H7 (cell line): ENCODE data around the gene CNGB1. TPM values are rescaled to one million over a fixed set of nuclear protein-coding genes. Genes with fewer than 3 reads are reported as not detected.
"Not testable (repeated sequence)": the region's sequence is repeated elsewhere in the genome, so short reads cannot be mapped to it uniquely, and the experiment has no call there.

Experiments used
- DNase-seq: peaks from one replicate; pipeline ENCODE4 v3.0.0; 2012
- H3K27me3 ChIP-seq: 2 replicates; pipeline ENCODE4 v1.6.0; 2011; ENCODE audit warnings: mild to moderate bottlenecking, low read length; ENCODE audit not compliant: control insufficient read depth, insufficient read depth
- H3K36me3 ChIP-seq: replicated peaks from 2 replicates; pipeline ENCODE4 v1.5.1; 2011; ENCODE audit warnings: low read length; ENCODE audit not compliant: control insufficient read depth, insufficient read depth
- H3K4me3 ChIP-seq: 2 replicates; pipeline ENCODE4 v1.5.1; 2011; ENCODE audit warnings: low read depth, mild to moderate bottlenecking, control low read depth, low read length, moderate library complexity; ENCODE audit not compliant: insufficient read depth
- total RNA-seq: library from RNA; depleted of rRNA; stranded (reverse); fragments of >200 nt; shearing (Covaris generic); gene quantifications from 2 replicates; pipeline ENCODE4 v1.2.3, GENCODE V29; 2014; rRNA removed

The CNGB1 gene
- total RNA-seq, 1 experiment from 2014 or later: not detected

- no peak for DNase-seq
- Histone ChIP-seq H3K36me3 (no peaks in the 10 kb centered on the region), H3K4me3 (no peak overlapping the region), H3K27me3 (no peaks in the 10 kb centered on the region)
Measured at GRCh38 chr16:57842601-57843000, 128.3 kb downstream of the CNGB1 start.

DNA sequence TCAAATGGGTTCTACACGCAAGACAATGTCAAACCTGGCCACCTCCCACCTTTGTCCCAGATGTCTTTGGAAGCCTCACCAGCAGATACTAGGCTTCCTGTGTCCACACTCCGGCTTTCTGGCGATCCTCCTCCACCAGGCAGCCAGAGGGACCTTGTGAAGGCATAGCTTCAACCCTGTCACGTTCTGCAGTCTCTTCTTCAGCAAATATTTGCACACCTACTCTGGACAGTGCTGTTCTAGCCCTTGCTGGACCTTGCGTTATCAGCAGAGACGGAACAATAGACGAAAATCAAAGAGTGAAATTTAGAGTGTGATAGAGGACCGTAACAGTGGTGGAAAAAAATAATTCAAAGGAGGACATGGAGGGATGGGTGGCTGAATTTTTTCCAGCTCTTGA lies 130.1 kb downstream of the CNGB1 start:
- H3K4me3 ChIP-seq: no peak overlapping the region
- no peaks in the 10 kb centered on the region for H3K36me3 ChIP-seq
- H3K27me3 ChIP-seq: no peaks in the 10 kb centered on the region
- no peak for DNase-seq

- H3K36me3 ChIP-seq: no peaks in the 10 kb centered on the region
- no peak overlapping the region for H3K4me3 ChIP-seq
- DNase-seq: no peak
- no peaks in the 10 kb centered on the region for H3K27me3 ChIP-seq
Measured at GRCh38 chr16:57838161-57838560, 132.8 kb downstream of the CNGB1 start.

GRCh38 chr16:57837305-57838125 lies 133.4 kb downstream of the CNGB1 start:
- Histone ChIP-seq H3K36me3 (no peaks in the 10 kb centered on the region), H3K4me3 (no peak overlapping the region), H3K27me3 (no peaks in the 10 kb centered on the region)
- DNase-seq: no peak

DNA sequence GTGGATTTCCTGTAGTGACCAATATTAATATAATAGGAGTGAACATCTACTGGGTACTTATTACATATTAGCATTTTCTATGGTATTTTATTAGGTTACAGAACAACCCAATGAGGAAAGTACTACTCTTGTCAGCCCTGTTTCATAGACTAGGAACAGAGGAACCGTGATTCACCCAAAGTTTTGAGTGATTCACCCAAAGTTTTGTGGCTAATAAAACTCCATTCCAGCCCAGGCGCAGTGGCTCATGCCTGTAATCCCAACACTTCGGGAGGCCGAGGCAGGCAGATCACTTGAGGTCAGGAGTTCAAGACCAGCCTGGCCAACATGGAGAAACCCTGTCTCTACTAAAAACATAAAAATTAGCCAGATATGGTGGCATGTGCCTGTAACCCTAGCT lies 135.5 kb downstream of the CNGB1 start:
- H3K4me3 ChIP-seq, H3K36me3 ChIP-seq, H3K27me3 ChIP-seq, DNase-seq: not testable (repeated sequence)

DNA sequence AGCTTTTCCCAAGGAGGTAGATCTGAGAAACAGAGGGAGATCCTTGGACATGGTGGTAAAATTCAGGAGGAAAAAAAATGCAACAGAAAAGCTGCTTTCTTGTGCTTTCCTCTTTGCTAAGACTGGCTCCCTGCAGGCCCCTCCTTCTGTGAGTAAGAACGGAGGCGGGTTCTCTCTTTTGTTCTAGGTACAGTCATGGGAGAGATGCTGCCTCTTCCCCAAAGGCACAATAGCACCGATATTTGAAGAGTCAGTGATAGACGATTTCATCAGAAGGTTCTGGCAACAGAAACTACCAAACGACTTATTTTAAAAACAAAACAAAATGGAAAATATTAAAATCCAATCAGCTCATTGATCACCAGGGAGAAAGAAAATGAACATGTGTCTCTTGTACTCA lies 136.0 kb downstream of the CNGB1 start:
- H3K4me3 ChIP-seq: no peak overlapping the region
- H3K27me3 ChIP-seq: no peaks in the 10 kb centered on the region
- no peak for DNase-seq
- H3K36me3 ChIP-seq: no peaks in the 10 kb centered on the region

Other genes with a start within 250 kb of the CNGB1 start
- 65.0 and 80.6 TPM in 2 replicates for gene KATNB1, start 235.4 kb downstream of the CNGB1 start, total RNA-seq
- 15.9 and 20.4 TPM in 2 replicates for gene KIFC3, start 168.6 kb downstream of the CNGB1 start, total RNA-seq
- 3.1 and 3.4 TPM in 2 replicates for gene ZNF319, start 29.5 kb upstream of the CNGB1 start, total RNA-seq
- gene USB1, start 30.3 kb upstream of the CNGB1 start, total RNA-seq: 20.0 and 23.9 TPM in 2 replicates
- 58.2 and 60.7 TPM in 2 replicates for gene MMP15, start 54.6 kb upstream of the CNGB1 start, total RNA-seq
- 56.9 and 67.0 TPM in 2 replicates for gene CFAP20, start 158.3 kb upstream of the CNGB1 start, total RNA-seq
- gene CSNK2A2, start 227.0 kb upstream of the CNGB1 start, total RNA-seq: 25.7 and 37.2 TPM in 2 replicates